ENCODE results near the gene FBXO30.

DNA sequence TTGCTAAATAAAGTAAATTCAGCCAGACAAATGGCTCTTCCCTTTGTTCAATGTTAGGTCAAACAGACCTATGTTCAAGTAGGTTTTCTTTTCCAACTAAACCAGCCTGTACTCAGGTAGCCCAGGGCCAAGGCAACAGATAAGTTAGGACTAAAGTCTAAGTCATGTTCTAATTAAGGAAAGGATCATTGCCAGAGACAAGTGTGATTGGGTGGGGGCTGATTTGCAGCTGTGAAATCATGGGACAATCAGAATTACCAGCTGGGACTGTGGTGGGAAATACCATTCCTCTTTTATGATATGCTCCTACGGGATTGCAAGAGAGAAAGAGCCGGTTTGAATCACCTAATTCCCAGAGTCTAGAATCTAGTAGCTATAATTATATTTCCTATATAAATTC lies 4.2 kb upstream of the FBXO30 start:
- TF ChIP-seq ZFX (IDR thresholded peaks at IDR 0.05): no peak
- TF ChIP-seq, protein P1, sequence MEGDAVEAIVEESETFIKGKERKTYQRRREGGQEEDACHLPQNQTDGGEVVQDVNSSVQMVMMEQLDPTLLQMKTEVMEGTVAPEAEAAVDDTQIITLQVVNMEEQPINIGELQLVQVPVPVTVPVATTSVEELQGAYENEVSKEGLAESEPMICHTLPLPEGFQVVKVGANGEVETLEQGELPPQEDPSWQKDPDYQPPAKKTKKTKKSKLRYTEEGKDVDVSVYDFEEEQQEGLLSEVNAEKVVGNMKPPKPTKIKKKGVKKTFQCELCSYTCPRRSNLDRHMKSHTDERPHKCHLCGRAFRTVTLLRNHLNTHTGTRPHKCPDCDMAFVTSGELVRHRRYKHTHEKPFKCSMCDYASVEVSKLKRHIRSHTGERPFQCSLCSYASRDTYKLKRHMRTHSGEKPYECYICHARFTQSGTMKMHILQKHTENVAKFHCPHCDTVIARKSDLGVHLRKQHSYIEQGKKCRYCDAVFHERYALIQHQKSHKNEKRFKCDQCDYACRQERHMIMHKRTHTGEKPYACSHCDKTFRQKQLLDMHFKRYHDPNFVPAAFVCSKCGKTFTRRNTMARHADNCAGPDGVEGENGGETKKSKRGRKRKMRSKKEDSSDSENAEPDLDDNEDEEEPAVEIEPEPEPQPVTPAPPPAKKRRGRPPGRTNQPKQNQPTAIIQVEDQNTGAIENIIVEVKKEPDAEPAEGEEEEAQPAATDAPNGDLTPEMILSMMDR (conservative IDR thresholded peaks at IDR 0.05): no peak

Data from C4-2B (cell line).